ENCODE results near the gene BNIP2.

DNA sequence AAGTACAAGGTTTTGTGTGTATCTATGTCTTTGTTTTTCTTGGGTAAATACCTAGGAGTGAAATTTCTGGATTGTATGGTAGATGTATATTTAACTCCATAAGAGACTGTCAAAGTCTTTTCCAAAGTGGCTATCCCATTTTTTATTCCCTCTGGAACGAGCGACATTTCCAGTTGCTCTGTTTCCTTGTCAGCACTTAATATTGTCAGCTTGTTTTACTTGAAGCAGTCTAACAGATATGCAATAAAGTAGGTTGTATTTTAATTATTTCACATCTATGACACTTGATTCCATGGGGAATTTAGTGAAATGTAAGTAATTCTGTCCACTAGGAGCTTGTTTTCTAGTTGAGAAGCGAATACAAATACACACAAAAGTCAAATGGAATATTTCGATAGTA is 18.5 kb upstream of the BNIP2 start:
- TF ChIP-seq, protein P1, sequence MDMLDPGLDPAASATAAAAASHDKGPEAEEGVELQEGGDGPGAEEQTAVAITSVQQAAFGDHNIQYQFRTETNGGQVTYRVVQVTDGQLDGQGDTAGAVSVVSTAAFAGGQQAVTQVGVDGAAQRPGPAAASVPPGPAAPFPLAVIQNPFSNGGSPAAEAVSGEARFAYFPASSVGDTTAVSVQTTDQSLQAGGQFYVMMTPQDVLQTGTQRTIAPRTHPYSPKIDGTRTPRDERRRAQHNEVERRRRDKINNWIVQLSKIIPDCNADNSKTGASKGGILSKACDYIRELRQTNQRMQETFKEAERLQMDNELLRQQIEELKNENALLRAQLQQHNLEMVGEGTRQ (IDR thresholded peaks at IDR 0.05; ENCODE audit: low read depth, low read length) = no peak
- TF ChIP-seq, protein P1 (CRISPR knock-in tag; IDR thresholded peaks at IDR 0.05; ENCODE audit: borderline replicate concordance) = no peak
- TF ChIP-seq ZNF3 (CRISPR knock-in tag; IDR thresholded peaks at IDR 0.05) = no peak
- TF ChIP-seq RBM39 (IDR thresholded peaks at IDR 0.05; ENCODE audit: low read depth, low read length, poor library complexity, severe bottlenecking) = no peak
